ENCODE measurements around the gene SYP.
"Not testable (repeated sequence)": the region's sequence is repeated elsewhere in the genome, so short reads cannot be mapped to it uniquely, and the experiment has no call there.

SYP gene

DNA sequence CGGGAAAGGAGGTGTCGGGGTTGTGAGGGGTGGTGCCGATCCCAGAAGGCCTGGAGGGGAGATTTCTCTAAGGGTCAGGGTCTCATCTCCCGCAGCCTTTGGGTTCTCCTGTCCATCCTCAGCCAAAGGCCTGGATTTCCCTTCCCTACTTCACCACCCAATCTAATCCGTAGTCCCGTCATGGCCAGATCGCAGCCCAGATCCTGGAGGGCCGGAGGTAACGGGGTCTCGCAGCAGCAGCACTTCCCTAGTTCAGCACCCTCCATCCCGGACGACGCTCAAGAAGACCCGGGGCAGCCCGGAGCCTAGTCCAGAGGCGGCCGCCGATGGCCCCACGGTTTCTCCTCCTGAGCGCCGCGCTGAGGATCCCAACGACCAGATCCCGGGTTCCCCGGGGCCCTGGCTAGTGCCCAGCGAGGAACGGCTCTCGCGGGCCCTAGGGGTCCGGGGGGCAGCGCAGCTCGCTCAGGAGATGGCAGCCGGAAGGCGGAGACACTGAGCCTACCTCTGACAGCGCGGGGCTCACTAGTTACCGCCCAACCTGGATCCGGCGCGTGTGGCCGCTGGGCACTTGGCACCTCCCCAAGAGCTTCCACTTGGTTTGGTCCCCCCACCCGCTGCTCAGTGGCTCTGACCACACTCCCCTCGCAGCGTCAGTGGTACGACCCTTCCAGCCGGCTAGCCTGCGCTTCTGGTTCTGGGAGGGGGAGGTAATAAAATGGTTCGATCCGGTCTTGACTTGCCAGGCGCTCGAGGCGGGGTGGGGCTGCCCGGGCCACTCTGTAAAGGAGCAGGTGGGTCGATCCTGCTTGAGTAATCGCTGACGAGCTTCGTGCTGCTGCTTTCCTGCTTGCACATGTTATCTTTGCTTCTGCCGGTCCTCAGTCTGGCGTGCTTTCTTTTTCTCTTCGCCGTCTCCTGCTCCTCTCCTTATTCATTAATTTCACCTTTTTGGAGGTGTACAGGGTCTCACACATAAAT lies 33.8 kb downstream of the SYP start:
- DNase-seq, result peak; percentile 81

DNA sequence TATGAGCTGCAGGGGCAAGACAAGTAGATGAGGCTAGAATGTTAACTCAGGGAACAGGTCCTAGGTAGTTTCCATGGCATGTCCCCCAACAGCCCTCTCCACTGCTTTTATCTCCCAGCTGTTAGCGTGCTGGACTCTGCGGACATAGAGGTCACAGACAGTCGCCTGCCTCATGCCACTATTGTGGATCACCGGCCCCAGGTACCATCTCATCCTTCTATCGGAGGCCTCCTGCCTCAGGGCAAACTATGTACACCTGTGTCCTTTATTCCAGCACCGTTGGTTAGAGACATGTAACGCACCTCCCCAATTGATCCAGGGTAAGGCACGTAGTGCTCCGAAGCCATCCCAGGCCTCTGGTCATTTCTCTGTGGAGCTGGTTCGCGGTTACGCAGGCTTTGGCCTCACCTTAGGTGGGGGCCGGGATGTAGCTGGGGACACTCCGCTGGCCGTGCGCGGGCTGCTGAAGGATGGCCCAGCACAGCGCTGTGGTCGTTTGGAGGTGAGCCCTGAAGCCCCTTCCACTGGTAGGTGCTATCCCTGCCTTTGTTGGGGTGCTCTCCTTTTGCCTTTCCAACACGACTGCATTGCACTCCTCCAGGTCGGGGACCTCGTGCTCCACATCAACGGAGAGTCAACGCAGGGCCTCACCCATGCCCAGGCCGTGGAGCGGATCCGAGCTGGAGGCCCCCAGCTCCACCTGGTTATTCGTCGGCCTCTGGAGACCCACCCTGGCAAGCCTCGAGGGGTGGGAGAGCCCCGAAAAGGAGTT lies 35.2 kb downstream of the SYP start:
- DNase-seq, result no peak

DNA sequence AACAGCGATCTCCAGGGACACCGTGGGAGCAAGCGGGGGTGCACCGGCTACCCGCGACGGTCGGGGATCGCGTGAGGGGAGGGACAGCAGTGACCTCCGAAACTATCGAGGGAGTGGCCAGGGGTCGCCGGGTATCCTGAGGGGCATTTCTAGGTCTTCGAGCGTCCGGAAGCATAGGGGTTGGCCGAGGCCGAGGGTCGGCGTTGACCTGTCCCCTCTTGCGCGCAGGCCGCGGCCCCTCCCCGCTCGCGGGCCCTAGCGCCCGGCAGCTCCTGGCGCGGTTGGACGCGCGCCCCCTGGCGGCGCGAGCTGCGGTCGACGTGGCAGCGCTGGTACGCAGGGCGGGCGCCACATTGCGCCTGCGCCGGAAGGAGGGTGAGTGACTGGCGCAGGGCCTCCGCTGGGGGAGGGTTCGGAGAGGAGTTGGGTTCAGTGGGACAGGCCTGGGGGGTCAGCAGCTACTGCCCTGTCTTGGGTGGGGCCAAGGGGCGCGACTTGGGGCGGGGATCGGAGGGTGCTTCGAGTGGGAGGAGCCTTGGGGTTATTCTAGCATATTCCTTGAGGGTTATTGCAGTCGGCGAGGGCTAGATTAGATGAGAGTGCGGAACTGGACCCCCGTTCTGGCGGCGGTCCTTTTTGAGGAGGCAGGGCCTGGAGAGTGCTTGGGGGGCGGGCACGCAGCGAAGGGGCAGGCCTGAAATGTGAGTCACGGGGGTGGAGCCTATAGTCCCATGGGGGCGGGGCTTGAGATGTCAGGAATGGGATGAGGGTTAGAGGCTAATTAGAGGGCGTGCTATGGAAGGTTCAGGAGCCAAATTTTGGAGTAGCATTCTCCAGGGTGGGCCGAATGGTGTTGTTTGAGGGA lies 36.2 kb downstream of the SYP start:
- peak; percentile 87 for DNase-seq

DNA sequence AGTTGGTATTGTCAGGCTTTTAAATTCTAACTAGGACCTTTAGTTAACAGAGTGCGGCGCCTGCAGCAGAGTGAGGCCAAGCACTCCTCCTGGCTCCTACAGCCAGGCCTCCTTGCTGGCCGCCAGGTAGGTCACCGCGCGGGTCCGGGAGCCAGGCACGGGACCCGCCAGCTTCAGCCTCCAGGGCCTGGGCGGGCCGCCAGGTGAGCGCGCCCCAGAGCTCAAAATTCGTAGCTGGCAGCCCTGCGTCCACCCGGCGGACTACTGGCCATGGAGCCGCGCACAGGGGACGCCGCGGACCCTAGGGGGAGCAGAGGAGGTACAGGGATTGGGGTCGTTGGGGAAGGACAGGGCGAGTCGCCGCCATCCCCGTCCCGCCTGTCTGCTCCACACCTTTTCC lies 37.4 kb downstream of the SYP start, which contains the start of gene MAGIX:
Gene MAGIX, plus strand, starts transcription at position 139 of the 400 bp plus-strand sequence. Its CDS starts 132 bp downstream, at position 271.
- no peak for DNase-seq

DNA sequence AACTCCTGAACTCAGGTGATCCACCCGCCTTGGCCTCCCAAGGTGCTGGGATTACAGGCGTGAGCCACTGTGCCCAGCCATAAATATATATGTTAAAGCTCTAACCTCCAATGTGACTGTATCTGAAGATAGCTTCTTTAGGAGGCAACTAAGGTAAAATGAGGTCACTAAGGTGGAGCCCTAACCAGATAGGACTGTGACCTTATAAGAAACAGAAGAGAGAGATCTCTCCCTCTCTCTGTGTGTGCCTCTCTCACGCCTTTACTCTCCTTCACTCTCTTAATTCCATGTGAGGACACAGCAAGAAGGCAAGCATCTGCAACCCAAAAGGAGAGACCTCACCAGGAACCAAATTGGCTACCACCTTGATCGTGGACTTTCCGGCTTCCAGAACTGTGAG lies 38.4 kb downstream of the SYP start:
- DNase-seq, result no peak

DNA sequence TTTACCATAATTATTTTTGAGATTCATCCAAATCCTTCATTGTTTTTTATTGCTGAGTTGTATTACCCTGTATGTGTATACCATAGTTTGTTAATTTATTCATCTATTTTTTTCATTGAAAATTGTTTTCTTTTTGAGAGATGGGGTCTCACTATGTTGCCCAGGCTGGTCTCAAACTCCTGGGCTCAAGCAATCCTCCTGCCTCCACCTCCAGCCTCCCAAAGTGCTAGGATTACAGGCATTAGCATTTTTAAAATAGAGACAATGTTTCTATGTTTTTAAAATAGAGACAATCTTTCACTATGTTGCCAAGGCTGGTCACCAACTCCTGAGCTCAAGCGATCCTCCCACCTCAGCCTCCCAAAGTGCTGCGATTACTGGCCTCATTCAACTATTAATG lies 39.1 kb downstream of the SYP start:
- no peak for DNase-seq

DNA sequence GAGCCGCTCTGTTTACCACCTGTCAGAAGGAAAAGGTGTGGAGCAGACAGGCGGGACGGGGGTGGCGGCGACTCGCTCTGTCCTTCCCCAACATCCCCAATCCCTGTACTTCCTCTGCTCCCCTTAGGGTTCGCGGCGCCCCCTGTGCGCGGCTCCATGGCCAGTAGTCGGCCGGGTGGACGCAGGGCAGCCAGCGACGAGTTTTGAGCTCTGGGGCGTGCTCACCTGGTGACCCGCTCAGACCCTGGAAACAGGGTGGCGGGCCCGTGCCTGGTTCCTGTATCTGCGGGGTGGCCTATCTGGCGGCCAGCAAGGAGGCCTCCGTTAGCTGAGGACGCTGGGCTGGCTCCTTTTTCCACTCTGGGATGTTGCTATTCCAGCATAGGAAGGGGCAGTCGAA lies 42.8 kb downstream of the SYP start:
- no peak for DNase-seq

DNA sequence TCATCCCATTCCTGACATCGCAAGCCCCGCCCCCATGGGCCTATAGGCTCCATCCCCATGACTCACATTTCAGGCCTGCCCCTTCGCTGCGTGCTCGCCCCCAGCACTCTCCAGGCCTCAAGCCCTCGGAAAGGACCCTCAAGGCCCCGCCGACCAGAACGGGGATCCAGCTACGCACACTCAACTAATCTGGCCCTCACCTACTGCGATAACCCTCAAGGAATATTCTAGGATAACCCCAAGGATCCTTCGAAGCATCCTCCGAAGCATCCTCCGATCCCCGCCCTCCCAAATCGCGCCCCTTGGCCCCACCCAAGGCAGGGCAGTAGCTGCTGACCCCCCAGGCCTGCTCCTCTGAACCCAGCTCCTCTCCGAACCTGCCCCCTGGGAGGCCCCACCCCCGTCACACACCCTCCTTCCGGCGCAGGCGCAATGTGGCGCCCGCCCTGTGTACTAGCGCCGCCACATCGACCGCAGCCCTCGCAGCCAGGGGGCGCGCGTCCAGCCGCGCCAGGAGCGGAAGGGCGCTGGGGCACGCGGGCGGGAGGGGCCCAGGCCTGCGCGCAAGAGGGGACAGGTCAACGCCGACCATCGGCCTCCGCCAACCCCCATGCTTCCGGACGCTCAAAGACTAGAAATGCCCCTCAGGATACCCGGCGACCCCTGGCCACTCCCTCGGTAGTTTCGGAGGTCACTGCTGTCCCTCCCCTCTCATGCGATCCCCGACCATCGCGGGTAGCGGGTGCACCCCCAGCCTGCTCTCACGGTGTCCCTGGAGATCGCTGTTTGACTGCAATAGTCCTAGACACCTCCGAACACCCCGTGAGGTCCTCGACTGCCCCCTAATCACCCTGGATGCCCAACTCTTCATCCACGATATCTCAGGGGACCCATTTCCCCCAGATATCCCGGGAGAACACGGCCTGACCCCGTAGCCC lies 43.8 kb downstream of the SYP start:
- DNase-seq, result peak; percentile 88

DNA sequence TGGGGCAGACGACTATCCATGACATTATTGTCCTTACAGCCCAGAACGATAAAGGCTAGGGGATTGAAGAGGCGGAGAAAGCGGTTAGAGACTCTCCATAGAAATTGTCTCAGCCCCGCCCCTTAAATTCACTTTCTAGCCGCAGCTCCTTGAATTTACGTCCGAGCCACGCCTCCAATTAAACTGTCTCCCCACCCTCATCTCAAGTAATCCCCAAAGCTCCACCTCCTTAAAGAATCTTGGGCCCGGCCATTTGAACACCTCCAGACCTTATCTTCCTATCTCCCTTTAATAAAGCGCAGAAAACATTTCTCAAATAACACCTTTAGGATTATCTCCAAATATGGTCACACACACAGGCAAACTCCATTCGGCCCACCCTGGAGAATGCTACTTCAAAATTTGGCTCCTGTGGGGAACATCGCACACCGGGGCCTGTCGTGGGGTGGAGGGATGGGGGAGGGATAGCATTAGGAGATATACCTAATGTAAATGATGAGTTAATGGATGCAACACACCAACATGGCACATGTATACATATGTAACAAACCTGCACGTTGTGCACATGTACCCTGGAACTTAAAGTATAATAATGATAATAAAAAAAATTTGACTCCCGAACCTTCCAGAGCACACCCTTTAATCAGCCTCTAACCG lies 44.6 kb downstream of the SYP start:
- no peak for DNase-seq

DNA sequence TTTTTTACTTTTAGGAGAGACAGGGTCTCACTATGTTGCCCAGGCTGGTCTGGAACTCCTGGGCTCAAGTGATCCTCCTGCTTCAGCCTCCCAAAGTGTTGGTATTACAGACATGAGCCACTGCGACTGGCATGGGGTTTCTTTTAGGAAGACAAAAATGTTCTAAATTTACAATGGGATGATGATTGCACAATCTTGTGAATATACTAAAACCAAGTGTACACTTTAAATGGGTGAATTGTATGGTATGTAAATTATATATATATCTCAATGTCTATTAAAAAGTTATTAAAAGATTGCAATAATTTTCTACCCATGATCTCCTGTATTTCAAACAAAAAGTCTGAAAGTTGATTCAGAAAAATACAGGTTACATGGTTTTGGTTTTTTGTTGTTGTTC lies 46.5 kb downstream of the SYP start:
- no peak for DNase-seq

DNA sequence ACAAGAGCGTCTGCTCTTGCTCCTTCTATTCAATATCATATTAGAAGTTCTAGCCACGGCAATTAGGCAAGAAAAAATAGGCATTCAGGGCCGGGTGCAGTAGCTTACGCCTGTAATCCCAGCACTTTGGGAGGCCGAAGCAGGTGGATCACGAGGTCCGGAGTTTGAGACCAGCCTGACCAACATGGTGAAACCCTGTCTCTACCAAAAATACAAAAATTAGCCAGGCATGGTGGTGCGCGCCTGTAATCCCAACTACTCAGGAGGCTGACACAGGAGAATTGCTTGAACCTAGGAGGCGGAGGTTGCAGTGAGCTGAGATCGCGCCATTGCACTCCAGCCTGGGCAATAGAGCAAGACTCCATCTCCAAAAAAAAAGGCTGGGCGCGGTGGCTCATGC lies 50.7 kb downstream of the SYP start:
- not testable (repeated sequence) for DNase-seq

DNA sequence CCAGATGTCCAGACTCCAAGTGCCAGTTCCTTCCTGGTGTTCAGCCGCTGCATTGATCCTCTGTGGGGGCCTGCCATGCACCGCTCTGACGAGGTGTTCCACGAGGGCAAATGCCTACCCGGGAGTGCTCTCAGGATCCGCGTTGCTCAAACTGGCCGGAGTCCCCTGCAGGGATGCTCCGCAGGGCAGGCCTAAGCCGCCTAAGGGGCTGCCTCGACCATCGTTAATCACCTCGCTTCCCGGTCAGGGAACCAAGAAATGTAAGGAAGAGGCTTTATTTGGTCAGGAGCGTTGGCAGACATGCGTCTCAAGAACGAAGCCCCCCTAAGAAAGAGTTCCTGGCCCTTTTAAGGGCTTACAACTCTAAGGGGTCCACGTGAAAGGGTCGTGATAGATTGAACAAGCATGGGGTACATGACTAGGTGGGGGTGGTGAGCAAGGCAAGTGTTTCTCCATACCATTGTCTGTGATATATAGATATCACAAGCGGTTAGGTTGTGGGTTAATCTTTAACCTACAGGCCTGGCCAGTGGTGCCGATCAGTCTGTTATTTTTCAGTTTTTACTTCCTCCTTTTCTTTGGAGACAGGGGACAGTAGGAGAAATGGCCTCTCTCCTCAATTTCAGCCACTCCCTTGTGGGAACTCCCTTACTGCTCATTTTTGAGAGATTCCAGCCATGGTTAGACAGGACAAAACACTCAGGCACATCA lies 51.4 kb downstream of the SYP start:
- not testable (repeated sequence) for DNase-seq

DNA sequence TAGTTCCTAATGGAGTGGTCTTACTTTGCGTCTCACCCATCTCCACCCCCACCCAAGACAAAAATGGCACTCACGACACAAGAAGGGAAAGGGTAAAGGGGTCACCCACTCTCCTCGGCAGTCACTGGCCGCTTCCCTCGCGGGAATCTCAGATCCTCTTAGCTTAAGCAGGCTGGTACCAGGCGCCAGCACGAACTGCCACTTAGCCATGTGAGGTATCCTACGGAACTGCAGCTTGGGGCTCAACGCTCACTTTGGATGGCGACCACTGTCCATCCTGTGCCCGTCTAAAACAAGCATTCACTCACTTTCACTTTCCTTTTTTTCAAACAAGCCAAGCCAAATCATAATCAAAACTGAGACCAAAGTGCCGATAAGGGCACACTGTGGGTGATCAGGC lies 52.1 kb downstream of the SYP start:
- DNase-seq, result no peak

DNA sequence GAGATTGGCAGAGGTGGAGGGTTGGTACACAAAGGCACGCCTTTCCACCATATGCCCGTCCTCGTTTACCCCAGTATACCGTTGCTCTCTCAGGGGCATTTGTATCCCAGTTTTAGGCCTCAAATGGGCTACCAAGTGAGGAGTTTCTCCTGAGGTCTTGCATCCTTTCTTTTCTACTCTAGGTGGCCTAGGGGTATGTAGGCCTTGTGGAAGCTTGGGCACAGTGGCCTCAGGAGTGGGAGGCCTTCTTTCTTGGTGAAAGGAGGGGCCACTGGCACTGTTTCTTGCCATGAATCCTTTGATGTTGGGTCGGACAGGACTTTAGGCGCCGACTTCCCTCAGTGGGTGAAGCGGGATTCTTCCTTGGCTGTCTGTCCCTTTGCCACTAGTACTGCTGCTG lies 52.7 kb downstream of the SYP start:
- no peak for DNase-seq

DNA sequence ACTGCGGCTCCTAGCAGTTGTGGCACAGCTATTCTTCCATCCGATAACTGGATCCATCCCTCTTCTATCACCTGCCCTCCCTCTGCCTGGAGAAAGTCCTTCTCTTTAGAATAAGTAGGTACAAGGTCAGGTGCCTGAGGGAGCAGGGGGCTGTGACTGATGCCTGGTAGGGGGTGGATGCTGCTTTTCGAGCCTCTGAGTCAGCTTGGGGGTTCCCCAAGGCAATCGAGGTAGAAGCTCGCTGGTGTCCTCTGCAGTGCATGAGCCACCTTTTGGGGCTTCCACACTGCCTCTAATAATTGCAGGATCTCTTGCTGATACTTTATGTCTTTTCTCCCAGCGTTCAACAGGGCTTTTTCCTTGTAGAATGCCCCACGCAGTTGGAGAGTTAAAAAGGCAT lies 56.8 kb downstream of the SYP start:
- not testable (repeated sequence) for DNase-seq

DNA sequence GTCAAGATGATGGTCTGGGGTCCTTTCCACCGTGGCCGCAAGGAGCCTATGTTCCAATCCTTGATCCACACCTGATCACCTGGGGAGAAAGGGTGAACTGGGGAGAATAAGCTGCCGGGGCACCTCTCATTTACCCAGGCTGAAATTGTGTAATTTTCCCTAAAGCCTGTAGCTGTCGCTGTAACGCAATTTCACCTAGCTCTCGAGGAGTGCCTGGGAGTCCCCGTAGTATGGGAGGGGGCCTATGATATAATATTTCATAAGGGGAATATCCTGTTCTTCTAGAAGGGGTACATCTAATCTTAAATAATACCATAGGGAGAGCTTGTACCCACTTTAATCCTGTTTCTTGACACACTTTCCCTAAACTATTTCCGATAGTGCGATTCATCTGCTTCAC lies 57.7 kb downstream of the SYP start:
- DNase-seq, result not testable (repeated sequence)

DNA sequence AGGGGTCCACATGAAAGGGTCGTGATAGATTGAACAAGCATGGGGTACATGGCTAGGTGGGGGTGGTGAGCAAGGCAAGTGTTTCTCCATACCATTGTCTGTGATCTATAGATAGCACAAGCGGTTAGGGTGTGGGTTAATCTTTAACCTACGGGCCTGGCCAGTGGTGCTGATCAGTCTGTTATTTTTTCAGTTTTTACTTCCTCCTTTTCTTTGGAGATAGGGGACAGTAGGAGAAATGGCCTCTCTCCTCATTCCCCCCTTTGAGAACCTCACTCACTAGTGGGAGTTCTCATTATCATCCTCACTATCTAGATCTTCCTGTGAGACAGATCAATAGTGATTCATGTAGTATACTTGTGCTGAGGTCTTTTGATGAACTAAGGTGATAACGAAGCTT lies 60.3 kb downstream of the SYP start:
- DNase-seq, result no peak

Data from activated CD8-positive, alpha-beta memory T cell treated with anti-CD3 and anti-CD28 coated beads, Interleukin-2, amount 50 U/mL, for 48 hours (primary cell).